Measurements from ENCODE around the gene PREX1.

Gene PREX1

DNA sequence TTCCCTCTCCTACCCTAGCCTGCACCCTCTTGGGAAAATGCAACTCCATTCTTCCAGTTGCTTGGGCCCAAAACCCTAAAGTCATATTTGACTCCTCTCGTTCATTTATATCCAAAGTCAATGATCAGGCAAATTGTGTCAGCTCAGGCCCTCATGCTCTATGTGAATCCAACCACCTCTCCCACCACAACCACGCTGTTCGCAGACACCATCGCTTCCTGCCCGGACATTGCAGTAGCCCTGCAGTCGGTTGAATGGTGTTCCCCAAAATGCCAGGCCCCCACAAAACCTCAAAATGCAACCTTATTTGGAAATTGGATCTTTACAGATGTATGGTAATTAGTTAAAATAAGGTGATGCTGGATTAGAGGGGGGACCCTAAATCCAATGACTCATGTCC, 98.3 kb downstream of the PREX1 start:
- no peak for DNase-seq

DNA sequence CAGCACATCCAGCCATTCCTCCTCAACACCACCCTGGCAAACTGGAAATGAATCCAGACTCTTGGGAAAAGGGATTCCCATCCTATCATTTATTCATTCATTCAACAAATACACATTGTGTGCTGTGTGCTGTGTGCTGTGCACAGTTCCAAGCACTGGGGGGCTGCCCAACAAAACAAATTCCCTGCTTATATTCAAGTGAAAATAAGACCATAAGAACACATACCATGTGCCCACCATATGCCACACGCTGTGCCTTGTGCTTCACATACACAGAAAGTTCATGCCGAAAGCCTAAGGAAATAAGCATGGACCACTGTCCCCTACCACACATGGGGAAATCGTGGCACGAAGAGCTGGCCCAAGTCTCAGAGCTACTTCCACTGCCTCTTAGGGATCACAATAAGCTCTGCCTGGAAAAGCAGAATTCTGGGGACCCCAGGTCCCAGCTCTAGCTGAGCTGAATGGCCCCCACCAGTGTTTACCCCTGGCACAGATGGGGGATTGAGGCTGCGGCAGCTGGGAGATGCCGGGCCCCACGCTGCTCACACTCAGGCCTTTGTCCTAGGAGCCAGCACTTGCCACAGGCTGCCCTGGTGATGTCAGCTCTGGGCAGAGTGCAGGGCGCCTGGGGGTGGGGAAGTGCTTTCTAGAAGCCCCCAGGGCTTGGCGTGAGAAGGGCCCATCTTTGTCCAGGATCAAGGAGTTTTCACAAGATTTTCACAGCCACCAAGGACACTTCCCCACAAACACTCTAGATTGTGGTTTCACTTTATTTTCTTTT, 99.6 kb downstream of the PREX1 start:
- no peak for DNase-seq

DNA sequence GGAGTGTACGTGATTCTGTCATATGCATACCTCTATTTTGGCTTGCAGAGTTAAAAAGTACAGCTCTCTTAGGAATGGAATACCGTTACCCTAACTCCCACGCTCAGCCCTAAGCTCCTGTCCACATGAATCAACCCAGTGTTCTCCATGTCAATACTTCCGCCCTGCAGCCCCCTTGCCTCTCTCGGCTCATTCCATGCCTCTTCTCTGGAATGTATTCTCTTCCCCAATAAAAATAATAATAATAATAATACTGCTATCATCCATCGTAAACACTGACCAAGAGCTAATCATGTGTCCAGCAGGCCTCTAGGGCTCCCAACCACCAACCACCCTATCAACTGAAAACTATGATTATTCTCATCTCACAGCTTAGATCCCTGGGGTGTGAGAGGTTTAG, 100.6 kb downstream of the PREX1 start:
- DNase-seq, result no peak

DNA sequence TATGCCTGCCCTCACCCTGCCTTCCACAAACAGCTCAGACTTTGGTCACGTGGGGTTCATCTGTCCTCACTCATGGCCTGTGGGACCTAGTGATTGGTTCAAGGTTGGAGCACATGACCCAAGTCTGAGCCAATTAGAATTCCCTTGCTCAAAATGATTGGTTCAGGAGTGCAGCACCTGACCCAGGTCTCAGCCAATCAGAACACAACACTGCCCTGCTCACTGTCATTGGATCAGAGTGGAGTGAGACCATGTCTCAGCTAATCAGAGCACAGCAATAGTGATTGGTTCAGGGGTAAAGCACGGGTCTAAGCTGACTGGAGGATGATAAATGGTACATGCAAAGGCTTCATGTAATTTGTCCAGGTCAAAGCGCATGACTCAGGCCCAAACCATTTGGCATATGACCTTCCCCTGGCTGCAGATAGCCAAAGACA, 102.2 kb downstream of the PREX1 start:
- no peak for DNase-seq

DNA sequence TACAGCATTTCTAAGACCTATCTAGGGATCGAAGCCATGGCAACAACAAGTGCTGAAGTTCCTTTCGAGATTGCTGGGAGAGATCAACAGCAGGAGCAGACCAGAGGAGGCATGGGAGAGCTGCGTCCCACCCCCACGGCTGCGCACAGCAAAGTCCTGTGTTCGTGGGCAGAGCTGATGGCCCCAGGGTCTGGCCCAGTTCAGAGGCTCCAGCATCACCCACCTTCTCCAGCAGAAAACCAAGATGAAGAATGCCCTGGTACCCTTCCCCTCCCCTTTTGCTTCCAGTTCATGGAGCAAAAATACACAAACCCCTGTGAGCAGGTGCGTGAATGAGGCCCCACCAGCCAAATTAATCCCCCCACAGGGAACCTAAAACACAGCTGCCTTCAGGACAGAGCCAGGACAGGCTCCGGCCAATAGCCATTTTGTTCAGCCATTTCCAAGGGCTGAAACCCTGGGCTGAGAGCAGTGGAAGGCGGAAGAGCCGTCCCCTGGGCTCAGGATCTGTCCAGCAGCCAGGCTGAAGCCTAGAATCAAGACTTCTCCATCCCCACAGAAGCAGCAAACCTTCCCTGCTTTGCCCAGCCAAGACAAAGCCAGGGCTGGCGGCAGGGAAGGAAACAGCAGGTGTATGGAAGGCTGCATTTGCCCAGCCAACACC, 102.8 kb downstream of the PREX1 start:
- no peak for DNase-seq

DNA sequence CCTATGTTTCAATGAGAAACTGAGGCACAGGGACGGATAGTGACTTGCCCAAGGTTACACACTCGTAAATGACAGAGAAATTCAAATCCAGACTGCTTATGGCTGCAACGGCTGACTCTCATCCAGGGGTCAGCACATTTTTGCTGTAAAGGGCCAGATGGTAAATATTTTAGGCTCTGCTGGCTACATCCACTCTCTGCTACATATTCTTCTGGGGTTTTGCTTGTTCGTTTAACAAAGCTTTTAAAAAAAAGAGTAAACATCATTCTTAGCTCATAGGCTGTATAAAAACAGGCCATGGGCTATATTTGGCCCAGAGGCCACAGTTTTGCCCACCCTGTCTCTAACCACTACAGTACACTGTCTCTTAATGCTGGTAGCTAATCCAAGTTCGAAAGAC, 103.4 kb downstream of the PREX1 start:
- no peak for DNase-seq

DNA sequence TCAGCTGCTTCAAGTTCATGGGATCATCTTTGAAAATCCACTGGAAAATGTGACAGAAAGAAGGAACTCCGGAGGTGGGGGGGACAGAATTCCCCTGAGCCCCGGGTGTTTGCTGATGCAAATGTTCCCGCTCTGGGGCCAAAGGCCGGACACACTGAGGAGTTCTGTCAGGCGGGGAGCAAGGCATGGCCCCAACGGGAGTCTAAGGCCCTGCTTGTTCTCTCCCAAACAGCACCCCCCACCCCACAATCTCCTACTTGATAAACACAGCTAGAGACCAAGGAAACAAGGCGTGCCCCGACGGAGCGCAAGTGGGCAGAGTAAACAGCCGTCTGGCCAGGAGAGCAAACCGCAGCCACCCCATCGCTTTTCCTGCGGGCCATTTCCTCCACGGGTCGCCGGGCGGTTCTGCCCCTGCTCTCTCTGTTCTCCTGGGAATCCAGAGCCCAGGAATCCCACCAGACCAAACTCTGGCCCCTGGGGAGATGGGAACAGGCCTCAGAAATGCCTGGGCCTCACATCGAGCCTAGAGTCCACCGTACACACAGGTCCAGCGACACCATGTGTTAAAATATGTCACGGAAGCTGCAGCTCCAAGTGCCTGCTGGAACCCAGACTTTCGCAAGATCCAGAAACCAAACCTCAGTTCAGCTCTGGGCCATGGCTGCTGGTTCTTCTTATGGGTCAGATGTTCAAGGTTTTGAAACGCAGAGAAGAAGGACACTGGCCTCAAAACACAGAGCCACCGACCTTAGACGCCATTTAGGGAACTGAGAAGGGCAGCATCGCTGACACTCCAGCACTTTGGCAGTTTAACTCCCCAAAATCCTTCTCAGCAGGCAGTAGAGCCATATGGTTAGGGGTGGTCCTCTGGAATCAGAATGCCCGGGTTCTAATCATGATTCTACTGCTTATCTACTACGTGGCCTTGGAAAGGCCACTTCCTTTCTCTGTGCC, 104.2 kb downstream of the PREX1 start:
- no peak for DNase-seq

DNA sequence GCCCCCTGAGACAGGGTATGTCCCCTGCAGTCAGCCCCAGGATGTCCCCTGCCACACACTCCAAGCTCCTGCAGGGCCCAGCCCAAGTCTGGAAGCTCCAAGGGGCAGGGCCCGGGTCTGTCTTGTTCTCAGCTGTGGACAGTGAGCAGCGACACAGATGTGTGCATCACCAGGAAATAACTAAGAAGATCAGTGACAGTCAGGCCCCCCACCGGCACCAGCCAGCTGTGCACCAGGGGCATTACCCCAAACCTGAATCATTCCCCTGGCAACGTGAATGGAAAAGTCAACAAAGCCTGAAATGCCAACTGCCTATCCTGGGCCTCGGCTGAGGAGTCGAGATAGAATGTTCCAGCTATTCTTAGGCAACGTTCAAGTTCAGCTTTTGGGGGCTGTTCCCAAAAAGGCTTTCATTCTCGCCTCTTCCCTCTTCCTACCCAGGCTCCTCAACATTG, 105.0 kb downstream of the PREX1 start:
- no peak for DNase-seq

DNA sequence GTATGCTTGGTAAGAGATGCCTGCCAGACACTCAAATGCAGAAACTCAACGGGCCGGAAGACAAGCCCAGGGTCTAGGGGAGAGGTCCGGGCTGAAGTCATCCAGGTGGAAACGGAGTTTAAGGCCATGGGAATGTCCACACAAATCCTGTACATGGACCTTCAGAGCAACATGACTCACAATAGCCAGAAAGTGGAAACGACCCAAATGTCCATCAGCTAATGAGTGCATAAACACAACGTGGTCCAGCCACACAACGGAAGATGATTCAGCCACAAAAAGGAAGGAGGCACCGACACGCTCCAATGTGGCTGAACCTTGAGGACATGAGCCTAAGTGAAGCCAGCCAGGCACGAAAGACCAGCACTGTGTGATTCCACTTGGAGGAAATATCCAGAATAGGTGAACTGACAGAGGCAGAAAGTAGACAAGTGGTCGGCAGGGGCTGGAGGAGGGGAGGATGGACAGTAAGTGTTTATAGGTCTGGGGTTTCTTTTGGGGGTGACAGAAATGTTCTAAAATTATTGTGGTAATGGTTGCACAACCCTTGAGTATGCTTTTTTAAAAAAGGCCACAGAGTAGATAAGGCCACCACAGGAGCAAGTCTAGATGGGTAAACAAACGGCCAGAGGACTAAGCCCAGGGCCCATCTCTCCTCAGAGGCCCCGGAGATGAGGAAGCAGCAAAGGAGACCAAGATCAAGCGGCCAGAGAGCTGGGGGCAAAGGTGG, 105.6 kb downstream of the PREX1 start:
- DNase-seq, result no peak

DNA sequence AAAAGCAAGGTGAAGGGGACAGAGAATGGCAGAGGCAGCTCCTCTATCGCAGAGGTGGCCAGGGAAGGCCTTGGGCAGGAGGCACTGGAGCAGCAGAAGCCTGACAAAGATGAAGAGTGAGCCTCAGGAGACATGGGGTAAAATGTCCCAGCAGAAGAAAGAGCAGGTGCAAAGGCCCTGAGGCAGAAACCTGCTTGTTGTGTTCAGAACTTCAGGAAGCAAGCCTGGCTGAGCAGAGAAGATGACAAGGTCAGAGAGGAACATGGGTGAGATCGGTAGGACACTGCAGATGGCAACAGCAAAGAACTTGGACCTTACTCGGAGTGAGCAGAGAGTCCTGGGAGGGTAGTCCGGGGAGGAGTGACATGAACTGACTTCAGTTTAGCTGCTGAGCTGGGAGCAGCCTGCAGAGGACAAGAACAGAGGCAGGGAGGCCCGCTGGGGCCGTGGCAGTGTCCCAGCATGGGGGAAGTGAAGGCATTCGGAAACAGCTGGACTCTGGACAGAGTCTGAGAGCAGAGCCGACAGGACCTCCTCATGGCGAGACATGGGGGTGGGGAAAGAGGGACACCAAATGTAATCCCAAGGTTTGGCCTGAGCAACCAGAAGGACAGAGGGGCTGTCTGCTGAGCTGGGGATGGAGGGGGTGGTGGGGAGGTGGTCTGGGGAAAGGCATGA, 106.3 kb downstream of the PREX1 start:
- DNase-seq, result no peak

DNA sequence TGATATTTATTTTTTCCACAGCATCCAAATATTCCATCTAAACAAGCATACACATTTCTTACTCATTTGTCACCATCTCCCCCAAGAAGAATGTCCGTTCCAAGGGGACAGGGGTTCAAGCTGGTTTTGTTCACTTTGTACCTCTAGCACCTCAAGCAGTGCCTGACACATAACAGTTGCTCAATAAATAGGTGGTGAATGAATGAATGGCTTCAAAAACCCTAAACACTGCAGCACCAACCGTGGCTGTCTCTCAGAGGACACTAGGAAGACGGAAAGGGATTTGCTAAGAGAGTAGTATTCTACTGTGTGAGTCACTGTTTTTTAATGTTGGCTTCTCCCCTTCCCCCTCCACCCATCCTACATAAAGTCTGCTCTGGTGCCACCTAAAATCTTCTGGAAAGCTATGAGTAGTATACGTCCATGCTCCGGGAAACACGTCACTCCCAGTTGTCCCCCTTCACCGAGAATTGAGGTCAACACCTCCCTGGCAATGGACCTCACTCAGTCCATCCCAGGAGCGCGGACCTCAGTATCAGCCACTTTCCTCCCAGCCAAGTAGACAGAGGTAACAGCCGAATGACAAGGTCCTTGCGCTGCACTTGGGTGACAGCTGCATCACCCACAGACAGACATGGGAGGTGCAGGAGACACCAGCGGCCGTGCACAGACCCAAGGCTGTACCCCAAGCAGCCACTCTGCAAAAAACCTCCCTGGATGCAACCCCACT, 107.4 kb downstream of the PREX1 start:
- no peak for DNase-seq

DNA sequence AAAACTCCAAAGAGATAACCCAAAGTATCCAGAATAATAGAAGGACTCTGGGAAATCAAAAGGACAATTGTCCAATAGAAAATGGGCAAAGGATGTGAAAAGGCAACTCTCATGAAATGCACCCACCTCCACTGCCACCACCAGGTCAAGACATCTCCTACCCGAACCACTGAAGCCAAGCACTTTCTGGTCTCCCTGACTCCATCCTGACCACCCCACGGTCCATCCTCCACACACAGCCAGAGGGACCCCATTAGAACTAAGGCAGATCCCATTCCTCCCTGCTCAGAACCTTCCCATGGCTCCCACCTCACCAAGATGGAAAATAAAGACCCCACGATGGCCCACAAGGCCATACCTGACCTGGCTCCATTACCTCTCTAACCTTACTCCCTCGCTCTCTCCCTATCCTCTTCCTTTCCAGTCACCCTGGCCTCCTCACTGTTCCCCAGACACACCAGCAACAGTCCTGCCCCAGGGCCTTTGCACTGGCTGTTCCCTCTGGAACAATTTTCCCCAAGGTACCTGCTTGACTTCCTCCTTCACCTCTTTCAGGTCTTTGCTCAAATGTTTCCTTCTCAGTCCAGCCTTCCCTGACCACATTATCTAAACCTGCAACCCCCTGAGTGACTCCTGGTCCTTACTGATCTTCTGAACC, 108.1 kb downstream of the PREX1 start:
- no peak for DNase-seq

DNA sequence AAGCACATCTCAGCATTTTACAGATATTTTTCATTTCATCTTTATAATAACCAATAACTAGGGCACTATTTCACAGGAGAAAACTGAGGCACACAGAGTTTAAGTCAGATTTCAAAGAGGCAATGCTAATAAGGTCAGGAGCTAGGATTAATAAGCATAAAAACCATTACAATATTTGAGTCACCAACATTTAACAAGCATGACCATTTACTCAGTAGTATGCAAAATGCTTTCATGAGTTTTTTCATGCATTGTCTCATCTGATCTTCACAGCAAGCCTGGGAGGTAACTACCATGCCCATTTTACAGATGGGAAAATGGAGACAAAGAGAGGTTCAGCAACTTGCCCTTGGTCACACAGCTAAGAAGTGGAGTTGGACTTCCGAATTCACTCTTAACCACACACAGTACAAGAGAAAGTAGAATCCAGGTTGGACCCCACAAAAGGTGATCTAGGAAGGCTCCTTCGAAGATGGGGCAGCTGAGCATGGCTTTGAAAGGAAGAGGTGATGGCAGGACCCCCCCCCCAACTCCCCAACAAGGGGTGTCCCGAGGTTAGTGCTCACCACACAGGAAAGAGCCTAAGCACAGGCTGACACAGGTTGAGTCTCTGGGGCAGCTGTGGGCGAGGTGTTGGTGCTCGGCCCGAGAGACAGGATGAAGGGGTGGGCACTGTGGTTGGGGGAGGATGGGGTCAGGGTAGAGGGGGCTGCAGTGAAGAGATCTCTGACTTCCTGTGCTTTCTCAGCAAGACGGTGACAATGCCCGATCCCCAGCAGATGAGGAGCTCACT, 108.8 kb downstream of the PREX1 start:
- peak; percentile 10 for DNase-seq

DNA sequence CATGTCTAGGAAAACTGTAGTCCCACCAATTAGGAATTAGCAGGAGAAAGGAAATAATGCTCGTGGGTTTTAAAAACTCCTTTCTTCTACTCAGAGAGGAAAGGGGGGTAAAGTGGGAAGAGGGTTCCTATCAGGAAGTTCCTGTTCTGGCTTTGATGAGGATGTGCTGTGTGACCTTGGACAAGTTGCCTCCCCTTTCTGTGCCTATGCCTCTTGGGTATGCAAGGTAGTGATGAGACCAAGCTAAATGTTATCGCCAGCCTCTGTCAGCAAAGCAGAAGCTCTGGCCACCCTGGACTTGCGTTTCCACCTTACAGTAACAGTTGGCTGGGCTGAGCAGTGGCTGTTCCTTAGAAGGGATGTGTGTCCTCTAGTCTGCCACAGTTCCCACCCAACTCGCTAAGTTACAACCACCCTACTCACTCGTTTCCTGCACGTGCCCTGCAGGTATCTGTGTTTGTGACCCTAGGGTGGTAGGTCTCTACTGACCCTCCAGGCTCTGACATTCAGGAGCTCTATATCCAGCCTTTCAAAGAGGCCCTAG, 110.0 kb downstream of the PREX1 start:
- DNase-seq, result no peak

DNA sequence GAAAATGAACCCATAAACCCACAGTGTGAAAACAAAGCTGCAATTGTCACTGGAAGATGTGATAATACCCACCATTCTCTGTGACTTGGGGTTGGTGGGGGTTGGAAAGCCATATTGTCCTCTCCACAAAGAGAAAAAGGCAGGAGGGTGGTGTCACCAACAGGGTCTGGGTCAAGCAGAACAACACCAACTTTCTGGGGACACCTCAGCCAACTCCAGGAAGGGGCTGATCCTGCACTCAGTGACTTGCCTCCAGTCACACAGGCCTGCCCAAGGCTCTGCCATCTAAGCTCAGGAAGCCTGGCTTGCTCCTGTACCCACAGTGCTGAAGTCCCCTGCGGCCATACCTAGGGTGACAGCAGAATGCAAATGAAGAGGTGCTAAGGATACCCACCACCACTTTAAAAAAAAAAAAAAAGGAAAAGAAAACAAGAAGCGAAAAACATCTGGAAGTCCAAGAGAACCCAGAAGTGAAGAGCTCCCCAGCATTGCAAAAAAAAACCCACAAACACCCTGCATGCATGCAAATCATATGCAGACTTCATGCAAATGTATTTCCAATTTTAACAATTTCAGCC, 110.6 kb downstream of the PREX1 start:
- no peak for DNase-seq

DNA sequence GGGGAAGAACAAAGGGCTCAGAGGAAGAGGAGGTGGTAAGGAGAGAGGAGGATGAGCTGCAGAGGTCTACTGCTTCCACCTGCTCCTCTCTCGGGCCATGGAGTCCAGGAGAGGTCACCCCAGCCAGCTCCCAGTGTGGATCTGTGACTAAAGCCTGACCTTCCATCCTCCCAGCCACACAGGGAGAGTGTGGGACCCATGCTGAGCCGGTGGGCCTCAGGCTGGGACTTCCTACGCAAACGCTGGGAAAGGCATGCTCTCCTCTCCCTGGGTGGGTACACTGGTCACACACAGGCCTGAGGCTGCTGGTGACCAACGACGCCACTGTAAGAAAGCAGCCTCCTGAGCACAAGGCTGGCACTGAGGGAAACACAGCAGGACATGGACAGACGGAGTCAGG, 111.3 kb downstream of the PREX1 start:
- no peak for DNase-seq

DNA sequence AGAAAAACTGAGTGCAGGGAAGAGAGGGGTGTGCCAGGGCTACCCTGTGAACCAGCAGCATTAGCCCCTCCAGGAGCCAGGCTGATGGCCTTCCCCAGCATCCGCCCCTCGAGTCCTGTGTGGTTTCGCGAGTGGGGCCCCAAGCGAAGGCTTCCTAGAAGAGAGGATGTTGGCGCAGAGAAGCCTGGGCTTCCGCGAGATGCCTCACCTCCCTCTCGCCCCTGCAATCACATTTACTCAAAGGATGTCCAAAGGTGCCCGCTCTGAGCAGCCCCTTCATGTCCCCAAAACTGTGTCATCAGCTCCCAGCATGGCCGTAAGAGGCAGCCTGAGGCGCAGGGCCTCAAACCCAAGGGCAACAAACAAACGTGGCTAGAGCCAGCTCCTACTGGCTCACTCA, 111.7 kb downstream of the PREX1 start:
- peak; percentile 31 for DNase-seq

DNA sequence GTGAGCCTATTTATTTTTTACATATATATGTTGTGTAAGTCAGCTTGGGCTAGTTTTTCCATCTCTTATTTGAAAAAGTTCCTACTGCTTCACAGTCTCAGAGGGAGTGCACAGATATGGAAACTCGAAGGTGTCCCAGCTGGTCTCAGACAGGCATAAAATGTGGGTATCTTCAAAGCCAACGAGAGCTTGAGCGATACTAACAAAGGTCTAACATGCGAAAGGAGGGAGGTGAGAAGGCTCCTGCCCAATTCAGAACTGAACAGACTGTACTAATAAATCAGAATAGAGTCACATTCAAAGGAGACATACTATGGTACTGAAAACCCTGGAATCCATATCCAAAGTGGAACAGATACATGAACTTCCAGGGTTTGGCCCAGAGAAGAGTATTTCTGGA, 113.0 kb downstream of the PREX1 start:
- DNase-seq, result no peak

Measured in stimulated activated CD4-positive, alpha-beta T cell treated with anti-CD3 and anti-CD28 coated beads, Interleukin-12 subunit alpha, Interleukin-12 subunit beta, amount 100 ng/mL, for 4 hours (primary cell).